KOPT-K1 (cell line): ENCODE results near the gene ATP13A3.
"Not testable (repeated sequence)": the region's sequence is repeated elsewhere in the genome, so short reads cannot be mapped to it uniquely, and the experiment has no call there.

ENCODE experiments used
- H3K27ac ChIP-seq: fragments of 200-600 bp; sonication (generic); 2 replicates; pipeline ENCODE4 v1.5.1; 2016; ENCODE audit warnings: antibody characterized with exemption, mild to moderate bottlenecking, low read depth, low read length; ENCODE audit not compliant: poor library complexity, severe bottlenecking
- H3K36me3 ChIP-seq: fragments of 200-600 bp; sonication (generic); 2 replicates; pipeline ENCODE4 v1.5.1; 2017; ENCODE audit warnings: antibody characterized with exemption, mild to moderate bottlenecking, low read length, moderate library complexity; ENCODE audit not compliant: insufficient read depth
- H3K9me3 ChIP-seq: fragments of 200-600 bp; sonication (generic); 2 replicates; pipeline ENCODE4 v1.5.1; 2017; ENCODE audit warnings: antibody characterized with exemption, low read length, mild to moderate bottlenecking; ENCODE audit not compliant: insufficient read depth, poor library complexity, severe bottlenecking

The ATP13A3 gene

DNA sequence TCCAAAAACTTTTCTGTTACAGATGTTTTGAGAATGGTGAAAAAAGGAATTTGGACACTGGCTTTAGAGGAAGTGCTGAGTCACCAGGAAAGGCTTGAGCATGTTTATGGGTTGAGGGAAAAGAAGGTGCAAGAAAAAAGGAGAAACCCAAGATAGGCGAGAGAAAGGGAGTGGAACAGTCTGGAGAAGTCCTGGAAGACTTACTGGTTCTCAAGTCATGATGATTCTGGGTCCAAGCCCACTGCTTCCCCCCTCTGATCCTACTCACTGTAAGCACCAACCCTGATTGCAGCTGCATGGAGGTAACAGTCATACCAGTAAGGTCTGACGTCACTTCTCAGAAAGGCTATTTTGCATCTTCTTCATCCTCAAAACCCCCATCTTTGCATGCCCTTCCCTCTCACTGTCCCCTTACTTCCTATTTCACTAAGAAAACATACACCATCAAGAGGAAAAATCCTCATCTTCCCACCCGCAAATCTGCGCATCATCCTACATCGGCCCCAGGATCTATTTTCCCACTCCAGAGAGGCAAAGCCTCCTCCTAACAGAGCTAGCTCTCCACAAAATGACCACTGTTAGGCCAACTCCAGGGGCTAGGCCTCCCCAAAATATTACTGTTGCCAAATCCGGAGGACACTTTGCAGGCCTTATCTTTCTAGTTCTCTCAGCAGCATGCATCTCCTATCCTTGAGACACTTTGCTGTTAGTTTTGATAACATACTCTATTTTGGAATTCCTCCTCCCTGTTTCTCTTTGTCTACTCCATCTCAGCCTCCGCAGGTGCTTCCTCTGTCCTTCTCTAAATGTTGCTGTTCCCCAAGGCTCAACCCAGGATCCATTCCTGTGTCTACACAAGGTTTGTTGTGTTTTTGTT, 3.2 kb upstream of the ATP13A3 start:
- H3K9me3 ChIP-seq, result no peaks in the 10 kb centered on the region
- no peak overlapping the region for H3K27ac ChIP-seq
- no peaks in the 10 kb centered on the region for H3K36me3 ChIP-seq

- Histone ChIP-seq H3K9me3 (no peaks in the 10 kb centered on the region), H3K27ac (peak overlapping the region; percentile 73), H3K36me3 (peaks cover 13% of the 10 kb centered on the region)
These were observed 1.4 kb upstream of the ATP13A3 start for GRCh38 chr3:194488055-194488742.

- no peaks in the 10 kb centered on the region for H3K9me3 ChIP-seq
- H3K27ac ChIP-seq, result peak overlapping the region; percentile 73
- H3K36me3 ChIP-seq, result peaks cover 16% of the 10 kb centered on the region
These were observed 670 bp upstream of the ATP13A3 start for GRCh38 chr3:194487289-194488054.

GRCh38 chr3:194485881-194486539, 792 bp downstream of the ATP13A3 start:
- peak overlapping the region; percentile 73 for H3K27ac ChIP-seq
- H3K36me3 ChIP-seq, result peaks cover 28% of the 10 kb centered on the region
- no peaks in the 10 kb centered on the region for H3K9me3 ChIP-seq

DNA sequence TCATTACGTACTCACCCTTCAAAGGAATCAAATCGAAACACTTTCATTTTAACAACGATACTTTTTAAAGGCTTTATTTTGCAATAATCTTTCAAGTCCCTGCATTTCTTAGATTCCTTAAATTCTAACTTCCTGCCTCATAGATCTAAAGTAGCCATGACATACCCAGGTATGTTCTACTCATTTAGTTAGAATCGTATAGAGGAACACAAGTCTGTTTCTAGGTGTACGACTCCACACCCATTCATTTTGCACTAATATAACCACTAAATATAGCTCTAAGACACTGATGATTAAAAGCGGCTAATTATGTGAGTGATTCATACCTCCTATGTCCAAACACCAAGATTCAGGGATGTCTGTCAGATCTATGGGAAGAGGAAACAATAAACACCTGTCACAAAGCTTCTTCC, 1.3 kb downstream of the ATP13A3 start:
- peak overlapping the region; percentile 73 for H3K27ac ChIP-seq
- peaks cover 32% of the 10 kb centered on the region for H3K36me3 ChIP-seq
- H3K9me3 ChIP-seq, result no peaks in the 10 kb centered on the region

- Histone ChIP-seq H3K27ac (no peak overlapping the region), H3K36me3 (peaks cover 34% of the 10 kb centered on the region)
These were observed 2.2 kb downstream of the ATP13A3 start for GRCh38 chr3:194484614-194485013.

DNA sequence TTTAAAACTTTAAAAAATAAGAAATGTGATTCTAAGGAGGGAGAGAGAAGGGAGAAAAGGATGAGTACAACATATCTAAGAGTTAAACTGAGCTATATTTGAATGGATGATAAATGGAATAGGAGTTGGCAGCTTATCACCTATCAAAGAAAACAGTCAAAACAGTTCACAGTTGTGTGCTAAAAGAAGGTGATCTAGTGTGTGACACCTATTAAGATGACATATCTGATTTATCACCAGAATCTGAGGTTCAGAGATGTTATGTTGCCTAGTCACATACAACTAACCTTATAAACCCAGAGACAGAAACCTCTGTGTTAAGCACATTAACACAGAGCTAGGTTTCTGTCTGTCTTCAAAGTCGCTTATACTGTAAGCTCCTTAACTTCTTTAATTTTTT, 3.0 kb downstream of the ATP13A3 start:
- Histone ChIP-seq H3K9me3 (no peaks in the 10 kb centered on the region), H3K27ac (no peak overlapping the region), H3K36me3 (peaks cover 36% of the 10 kb centered on the region)

More at GRCh38 chr3:194484614-194485013, 2.2 kb downstream of the ATP13A3 start:
- no peaks in the 10 kb centered on the region for H3K9me3 ChIP-seq

DNA sequence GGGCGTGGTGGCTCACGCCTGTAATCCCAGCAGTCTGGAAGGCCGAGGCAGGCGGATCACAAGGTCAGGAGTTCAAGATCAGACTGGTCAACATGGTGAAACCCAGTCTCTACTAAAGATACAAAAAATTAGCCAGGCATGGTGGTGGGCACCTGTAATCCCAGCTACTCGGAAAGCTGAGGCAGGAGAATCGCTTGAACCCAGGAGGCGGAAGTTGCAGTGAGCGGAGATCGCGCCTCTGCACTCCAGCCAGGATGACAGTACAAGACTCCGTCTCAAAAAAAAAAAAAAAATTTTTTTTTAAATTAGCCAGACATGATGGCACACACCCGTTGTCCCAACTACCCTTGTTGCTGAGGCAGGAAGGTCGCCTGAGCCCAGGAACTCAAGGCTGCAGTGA, 4.0 kb downstream of the ATP13A3 start:
- not testable (repeated sequence) for H3K9me3 ChIP-seq, H3K27ac ChIP-seq
- peaks cover 46% of the 10 kb centered on the region for H3K36me3 ChIP-seq

DNA sequence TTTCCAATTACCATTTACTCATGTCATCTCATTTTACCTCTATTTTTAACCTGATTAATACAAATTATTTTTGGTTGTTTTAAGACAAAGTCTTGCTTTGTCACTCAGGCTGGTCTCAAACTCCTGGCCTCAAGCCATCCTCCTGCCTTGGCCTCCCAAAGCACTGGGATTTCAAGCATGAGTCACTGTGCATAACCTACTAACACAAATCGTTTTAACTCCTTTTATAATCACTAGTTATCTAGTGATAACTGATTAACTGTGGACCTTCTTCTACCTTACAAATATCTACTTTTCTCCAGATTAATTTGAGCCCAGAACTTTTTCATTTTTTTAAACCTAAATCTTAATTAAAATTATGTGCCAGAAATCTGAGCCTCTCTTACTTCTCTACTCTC, 4.6 kb downstream of the ATP13A3 start:
- Histone ChIP-seq H3K9me3 (no peaks in the 10 kb centered on the region), H3K36me3 (peaks cover 50% of the 10 kb centered on the region), H3K27ac (no peak overlapping the region)

DNA sequence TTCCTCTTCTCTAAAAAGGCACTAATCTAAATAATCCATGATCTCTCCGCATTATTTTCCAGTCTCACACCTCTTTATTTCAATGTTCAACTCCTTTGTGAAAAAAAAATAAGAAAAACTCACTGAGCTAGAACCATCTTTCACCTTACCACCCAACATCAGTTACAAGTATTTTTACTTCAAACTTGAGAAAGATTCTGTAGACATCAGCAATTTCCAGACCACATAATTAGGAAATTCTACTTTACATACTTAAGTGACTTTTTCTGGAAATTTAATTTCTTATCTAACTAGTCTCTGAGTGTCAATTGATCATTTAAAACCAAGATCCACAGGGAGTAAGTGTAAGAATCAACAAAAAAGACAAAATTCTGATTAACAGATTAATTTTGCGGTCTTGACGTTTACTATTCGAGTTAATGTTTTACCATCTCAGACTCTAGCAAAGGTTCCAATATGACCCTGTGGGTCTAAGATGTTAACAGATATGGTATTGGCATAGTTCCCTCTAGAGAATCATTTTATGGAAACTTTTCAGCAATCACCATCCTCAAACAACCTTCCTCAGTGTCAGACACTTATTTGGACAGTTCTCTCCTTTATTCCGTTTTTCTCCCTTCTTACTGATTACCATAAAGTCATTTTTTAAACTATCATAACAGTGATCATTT, 5.1 kb downstream of the ATP13A3 start:
- Histone ChIP-seq H3K36me3 (peaks cover 50% of the 10 kb centered on the region), H3K9me3 (no peaks in the 10 kb centered on the region), H3K27ac (no peak overlapping the region)

DNA sequence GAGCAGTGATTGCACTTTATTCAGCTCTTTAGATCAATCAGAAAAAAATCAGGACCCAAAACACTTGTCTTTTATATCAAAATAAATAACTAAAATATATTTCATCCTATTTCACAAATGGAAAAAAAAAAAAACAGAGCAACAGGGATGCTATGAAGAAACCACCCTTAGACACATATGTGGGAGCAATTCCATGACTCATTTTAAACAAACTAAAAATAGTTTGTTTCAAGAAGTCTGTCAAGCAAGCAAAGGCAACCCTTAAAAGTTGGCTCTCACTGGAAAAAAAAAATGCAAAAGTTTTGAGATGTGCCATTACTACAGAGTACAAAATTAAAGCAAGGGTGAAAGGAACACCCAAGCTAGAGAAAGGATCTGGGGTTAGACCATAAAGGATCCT, 5.7 kb downstream of the ATP13A3 start:
- Histone ChIP-seq H3K36me3 (peaks cover 50% of the 10 kb centered on the region), H3K27ac (no peak overlapping the region), H3K9me3 (no peaks in the 10 kb centered on the region)

GRCh38 chr3:194476784-194477183, 10.0 kb downstream of the ATP13A3 start:
- H3K27ac ChIP-seq, result no peak overlapping the region
- H3K36me3 ChIP-seq, result peaks cover 33% of the 10 kb centered on the region
- no peaks in the 10 kb centered on the region for H3K9me3 ChIP-seq

- no peak overlapping the region for H3K27ac ChIP-seq
- peaks cover 31% of the 10 kb centered on the region for H3K36me3 ChIP-seq
- H3K9me3 ChIP-seq, result no peaks in the 10 kb centered on the region
These were observed 10.8 kb downstream of the ATP13A3 start for GRCh38 chr3:194475978-194476377.

DNA sequence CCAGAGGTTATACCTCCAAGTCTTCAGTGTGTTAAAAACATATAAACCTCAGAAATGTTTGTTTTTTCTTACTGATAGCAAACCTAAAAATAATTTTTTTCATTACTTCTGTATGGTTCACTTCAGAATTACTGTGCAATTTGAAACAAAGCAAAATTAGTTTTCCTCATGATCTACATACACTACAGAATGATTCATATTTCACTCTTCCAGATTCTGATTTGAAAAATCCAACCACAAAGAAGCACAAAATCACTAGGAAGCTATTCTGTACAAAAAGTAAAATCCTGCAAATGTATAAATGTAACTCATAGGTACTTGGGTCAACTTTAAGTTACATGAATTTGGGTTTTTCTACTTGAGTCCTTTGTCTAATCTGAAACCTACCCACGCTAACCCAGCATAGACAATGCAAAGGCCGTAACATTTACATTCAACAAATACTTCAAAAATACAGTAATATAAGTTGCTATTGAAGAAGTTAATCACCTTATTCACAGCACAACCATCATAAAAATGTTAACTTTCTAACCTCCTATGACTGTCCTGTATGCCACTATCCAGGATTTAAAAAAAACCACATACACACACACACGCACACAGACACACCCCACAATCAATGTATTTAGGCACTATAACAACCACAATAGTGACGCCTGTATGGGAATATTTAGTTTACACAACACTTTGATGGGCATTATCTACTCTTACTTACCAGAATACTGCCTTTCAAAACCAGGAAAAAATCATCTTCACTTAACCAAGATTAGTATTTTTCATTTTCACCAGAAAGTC, 11.5 kb downstream of the ATP13A3 start:
- no peaks in the 10 kb centered on the region for H3K9me3 ChIP-seq
- no peak overlapping the region for H3K27ac ChIP-seq
- peaks cover 25% of the 10 kb centered on the region for H3K36me3 ChIP-seq
